ENCODE results near the gene SYN1.

The SYN1 gene

GRCh38 chrX:47613082-47613481 is 6.6 kb downstream of the SYN1 start:
- Histone ChIP-seq H3K27ac (ENCODE audit: low read length) (no peak overlapping the region), H3K79me2 (ENCODE audit: low read length) (no peaks in the 10 kb centered on the region), H3K9me3 (ENCODE audit: insufficient read depth, low read length) (no peaks in the 10 kb centered on the region), H3K4me1 (ENCODE audit: low read length) (no peaks in the 10 kb centered on the region), H2AFZ (ENCODE audit: low read depth, low read length) (no peak overlapping the region), H3K27me3 (ENCODE audit: low read depth, low read length) (no peaks in the 10 kb centered on the region), H3K36me3 (replicated peaks; ENCODE audit: low read depth, low read length) (no peaks in the 10 kb centered on the region), H3K9ac (ENCODE audit: low read length) (no peak overlapping the region), H3K4me3 (ENCODE audit: low read length) (no peak overlapping the region), H3K4me2 (ENCODE audit: low read length) (no peak overlapping the region), H4K20me1 (ENCODE audit: insufficient read depth, low read length) (no peaks in the 10 kb centered on the region)
- TF ChIP-seq, protein P1, sequence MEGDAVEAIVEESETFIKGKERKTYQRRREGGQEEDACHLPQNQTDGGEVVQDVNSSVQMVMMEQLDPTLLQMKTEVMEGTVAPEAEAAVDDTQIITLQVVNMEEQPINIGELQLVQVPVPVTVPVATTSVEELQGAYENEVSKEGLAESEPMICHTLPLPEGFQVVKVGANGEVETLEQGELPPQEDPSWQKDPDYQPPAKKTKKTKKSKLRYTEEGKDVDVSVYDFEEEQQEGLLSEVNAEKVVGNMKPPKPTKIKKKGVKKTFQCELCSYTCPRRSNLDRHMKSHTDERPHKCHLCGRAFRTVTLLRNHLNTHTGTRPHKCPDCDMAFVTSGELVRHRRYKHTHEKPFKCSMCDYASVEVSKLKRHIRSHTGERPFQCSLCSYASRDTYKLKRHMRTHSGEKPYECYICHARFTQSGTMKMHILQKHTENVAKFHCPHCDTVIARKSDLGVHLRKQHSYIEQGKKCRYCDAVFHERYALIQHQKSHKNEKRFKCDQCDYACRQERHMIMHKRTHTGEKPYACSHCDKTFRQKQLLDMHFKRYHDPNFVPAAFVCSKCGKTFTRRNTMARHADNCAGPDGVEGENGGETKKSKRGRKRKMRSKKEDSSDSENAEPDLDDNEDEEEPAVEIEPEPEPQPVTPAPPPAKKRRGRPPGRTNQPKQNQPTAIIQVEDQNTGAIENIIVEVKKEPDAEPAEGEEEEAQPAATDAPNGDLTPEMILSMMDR (IDR thresholded peaks at IDR 0.05; ENCODE audit: low read depth, low read length), result no peak
- no peak for TF ChIP-seq EZH2phosphoT487 (IDR thresholded peaks at IDR 0.05; ENCODE audit: low read depth)

- no peak overlapping the region for H3K4me2 ChIP-seq (ENCODE audit: low read length)
- no peak overlapping the region for H3K27ac ChIP-seq (ENCODE audit: low read length)
- no peak overlapping the region for H3K4me3 ChIP-seq (ENCODE audit: low read length)
- no peaks in the 10 kb centered on the region for H3K9me3 ChIP-seq (ENCODE audit: insufficient read depth, low read length)
- H3K9ac ChIP-seq (ENCODE audit: low read length), result no peak overlapping the region
- no peaks in the 10 kb centered on the region for H3K4me1 ChIP-seq (ENCODE audit: low read length)
- H4K20me1 ChIP-seq (ENCODE audit: insufficient read depth, low read length), result no peaks in the 10 kb centered on the region
- H3K79me2 ChIP-seq (ENCODE audit: low read length), result no peaks in the 10 kb centered on the region
- TF ChIP-seq EZH2phosphoT487 (IDR thresholded peaks at IDR 0.05; ENCODE audit: low read depth), result no peak
- TF ChIP-seq, protein P1 (IDR thresholded peaks at IDR 0.05; ENCODE audit: low read depth, low read length), result no peak
- no peaks in the 10 kb centered on the region for H3K27me3 ChIP-seq (ENCODE audit: low read depth, low read length)
- H2AFZ ChIP-seq (ENCODE audit: low read depth, low read length), result no peak overlapping the region
- no peaks in the 10 kb centered on the region for H3K36me3 ChIP-seq (replicated peaks; ENCODE audit: low read depth, low read length)
Observed at GRCh38 chrX:47612418-47612817, 7.2 kb downstream of the SYN1 start.

DNA sequence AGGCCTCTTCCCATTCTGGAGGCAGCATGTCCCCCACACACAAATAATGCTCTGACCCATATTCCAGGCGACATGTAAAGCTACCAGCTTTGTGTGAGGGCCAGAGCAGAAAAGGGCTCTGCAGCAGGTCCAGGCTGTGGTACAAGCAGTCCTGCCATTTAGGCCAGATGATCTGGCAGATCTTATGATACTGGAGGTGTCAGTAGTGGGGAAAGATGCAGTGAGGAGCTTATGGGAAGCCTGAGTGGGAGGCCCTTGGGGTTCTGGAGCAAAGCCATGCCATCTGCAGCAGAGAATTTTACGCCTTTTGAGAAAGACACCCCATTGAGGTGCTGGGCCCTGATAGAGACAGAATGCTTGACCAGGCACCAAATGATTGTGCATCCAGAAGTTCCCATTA is 7.7 kb downstream of the SYN1 start:
- H3K36me3 ChIP-seq (replicated peaks; ENCODE audit: low read depth, low read length), result no peaks in the 10 kb centered on the region
- no peak overlapping the region for H2AFZ ChIP-seq (ENCODE audit: low read depth, low read length)
- no peak overlapping the region for H3K4me2 ChIP-seq (ENCODE audit: low read length)
- no peak overlapping the region for H3K9ac ChIP-seq (ENCODE audit: low read length)
- no peaks in the 10 kb centered on the region for H3K79me2 ChIP-seq (ENCODE audit: low read length)
- H3K9me3 ChIP-seq (ENCODE audit: insufficient read depth, low read length), result no peaks in the 10 kb centered on the region
- TF ChIP-seq, protein P1 (IDR thresholded peaks at IDR 0.05; ENCODE audit: low read depth, low read length), result no peak
- TF ChIP-seq EZH2phosphoT487 (IDR thresholded peaks at IDR 0.05; ENCODE audit: low read depth), result no peak
- H4K20me1 ChIP-seq (ENCODE audit: insufficient read depth, low read length), result no peaks in the 10 kb centered on the region
- H3K27ac ChIP-seq (ENCODE audit: low read length), result no peak overlapping the region
- no peaks in the 10 kb centered on the region for H3K27me3 ChIP-seq (ENCODE audit: low read depth, low read length)
- H3K4me1 ChIP-seq (ENCODE audit: low read length), result no peaks in the 10 kb centered on the region
- H3K4me3 ChIP-seq (ENCODE audit: low read length), result no peak overlapping the region

- H3K4me3 ChIP-seq (ENCODE audit: low read length), result no peak overlapping the region
- H3K27me3 ChIP-seq (ENCODE audit: low read depth, low read length), result no peaks in the 10 kb centered on the region
- TF ChIP-seq, protein P1 (IDR thresholded peaks at IDR 0.05; ENCODE audit: low read depth, low read length), result no peak
- TF ChIP-seq EZH2phosphoT487 (IDR thresholded peaks at IDR 0.05; ENCODE audit: low read depth), result no peak
Observed at GRCh38 chrX:47611489-47611888, 8.2 kb downstream of the SYN1 start.

More at GRCh38 chrX:47611489-47611888, 8.2 kb downstream of the SYN1 start:
- H3K4me2 ChIP-seq (ENCODE audit: low read length), result no peak overlapping the region
- H3K9me3 ChIP-seq (ENCODE audit: insufficient read depth, low read length), result no peaks in the 10 kb centered on the region
- H3K9ac ChIP-seq (ENCODE audit: low read length), result no peak overlapping the region
- no peaks in the 10 kb centered on the region for H3K36me3 ChIP-seq (replicated peaks; ENCODE audit: low read depth, low read length)
- no peak overlapping the region for H2AFZ ChIP-seq (ENCODE audit: low read depth, low read length)
- no peaks in the 10 kb centered on the region for H3K4me1 ChIP-seq (ENCODE audit: low read length)
- no peaks in the 10 kb centered on the region for H3K79me2 ChIP-seq (ENCODE audit: low read length)
- no peaks in the 10 kb centered on the region for H4K20me1 ChIP-seq (ENCODE audit: insufficient read depth, low read length)
- no peak overlapping the region for H3K27ac ChIP-seq (ENCODE audit: low read length)
